ENCODE results near the gene ATOSB.

DNA sequence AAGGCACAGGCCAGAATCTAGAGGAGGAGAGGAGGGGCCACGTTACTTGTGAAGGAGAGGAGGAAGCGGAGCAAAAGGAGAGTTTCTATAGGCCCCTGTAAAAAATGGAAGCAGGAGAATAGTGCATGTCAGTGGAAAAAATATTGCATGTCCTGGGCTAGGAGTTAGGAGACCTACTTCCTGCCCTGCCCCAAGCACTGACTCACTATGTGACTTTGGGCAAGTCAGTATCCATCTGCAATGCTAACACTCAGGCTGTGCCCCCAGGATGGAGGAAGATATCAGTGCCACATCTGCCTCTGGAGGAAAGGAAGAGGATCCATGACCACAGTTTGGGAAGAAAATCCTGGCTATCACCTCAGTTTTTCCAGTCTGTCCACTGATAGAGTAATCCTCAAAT, 26.2 kb downstream of the ATOSB start:
- TF ChIP-seq, protein P1, sequence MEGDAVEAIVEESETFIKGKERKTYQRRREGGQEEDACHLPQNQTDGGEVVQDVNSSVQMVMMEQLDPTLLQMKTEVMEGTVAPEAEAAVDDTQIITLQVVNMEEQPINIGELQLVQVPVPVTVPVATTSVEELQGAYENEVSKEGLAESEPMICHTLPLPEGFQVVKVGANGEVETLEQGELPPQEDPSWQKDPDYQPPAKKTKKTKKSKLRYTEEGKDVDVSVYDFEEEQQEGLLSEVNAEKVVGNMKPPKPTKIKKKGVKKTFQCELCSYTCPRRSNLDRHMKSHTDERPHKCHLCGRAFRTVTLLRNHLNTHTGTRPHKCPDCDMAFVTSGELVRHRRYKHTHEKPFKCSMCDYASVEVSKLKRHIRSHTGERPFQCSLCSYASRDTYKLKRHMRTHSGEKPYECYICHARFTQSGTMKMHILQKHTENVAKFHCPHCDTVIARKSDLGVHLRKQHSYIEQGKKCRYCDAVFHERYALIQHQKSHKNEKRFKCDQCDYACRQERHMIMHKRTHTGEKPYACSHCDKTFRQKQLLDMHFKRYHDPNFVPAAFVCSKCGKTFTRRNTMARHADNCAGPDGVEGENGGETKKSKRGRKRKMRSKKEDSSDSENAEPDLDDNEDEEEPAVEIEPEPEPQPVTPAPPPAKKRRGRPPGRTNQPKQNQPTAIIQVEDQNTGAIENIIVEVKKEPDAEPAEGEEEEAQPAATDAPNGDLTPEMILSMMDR (IDR thresholded peaks at IDR 0.05), result no peak
- TF ChIP-seq POLR2A (IDR thresholded peaks at IDR 0.05), result no peak
